Right kidney (tissue), 1 donor: ENCODE measurements around the gene LRP10.

ENCODE experiments used
- DNase-seq: peaks from one replicate; pipeline ENCODE4 v3.0.0-alpha.2; 2016

Gene LRP10

DNA sequence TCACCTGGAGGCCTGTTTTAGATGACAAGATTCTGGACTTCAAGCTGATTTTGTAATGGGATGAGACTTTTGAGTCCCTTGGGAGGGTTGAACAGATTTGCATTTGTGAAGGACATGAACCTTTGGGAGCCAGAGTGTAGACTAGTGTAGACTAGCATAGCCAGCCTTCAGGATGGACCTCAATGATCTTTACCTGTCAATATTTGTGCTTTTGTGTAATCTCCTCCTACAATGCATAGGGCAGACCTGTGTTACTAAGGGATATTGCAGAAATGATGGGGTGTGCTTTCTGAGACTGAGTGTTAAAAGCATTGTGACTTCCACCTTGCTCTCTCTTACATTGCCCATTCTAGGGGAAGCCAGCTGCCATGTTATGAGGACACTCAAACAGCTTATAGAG lies 9.9 kb upstream of the LRP10 start:
- DNase-seq: no peak

DNA sequence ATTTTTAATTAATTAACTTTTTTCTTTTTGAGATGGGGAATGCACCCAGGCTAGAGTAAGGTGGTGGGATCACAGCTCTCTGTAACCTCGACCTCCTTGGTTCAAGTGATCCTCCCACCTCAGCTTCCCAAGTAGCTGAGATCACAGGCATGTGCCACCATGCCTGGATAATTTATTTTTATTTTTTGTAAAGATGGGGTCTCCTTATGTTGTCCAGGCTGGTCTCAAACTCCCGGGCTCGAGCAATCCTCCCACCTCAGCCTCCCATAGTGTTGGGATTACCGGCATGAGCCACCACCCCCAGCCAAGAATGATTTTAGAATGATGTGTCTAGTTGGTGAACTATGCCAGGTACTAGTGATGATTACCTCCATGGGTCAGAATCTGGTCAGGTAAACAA lies 6.6 kb upstream of the LRP10 start:
- DNase-seq: no peak

DNA sequence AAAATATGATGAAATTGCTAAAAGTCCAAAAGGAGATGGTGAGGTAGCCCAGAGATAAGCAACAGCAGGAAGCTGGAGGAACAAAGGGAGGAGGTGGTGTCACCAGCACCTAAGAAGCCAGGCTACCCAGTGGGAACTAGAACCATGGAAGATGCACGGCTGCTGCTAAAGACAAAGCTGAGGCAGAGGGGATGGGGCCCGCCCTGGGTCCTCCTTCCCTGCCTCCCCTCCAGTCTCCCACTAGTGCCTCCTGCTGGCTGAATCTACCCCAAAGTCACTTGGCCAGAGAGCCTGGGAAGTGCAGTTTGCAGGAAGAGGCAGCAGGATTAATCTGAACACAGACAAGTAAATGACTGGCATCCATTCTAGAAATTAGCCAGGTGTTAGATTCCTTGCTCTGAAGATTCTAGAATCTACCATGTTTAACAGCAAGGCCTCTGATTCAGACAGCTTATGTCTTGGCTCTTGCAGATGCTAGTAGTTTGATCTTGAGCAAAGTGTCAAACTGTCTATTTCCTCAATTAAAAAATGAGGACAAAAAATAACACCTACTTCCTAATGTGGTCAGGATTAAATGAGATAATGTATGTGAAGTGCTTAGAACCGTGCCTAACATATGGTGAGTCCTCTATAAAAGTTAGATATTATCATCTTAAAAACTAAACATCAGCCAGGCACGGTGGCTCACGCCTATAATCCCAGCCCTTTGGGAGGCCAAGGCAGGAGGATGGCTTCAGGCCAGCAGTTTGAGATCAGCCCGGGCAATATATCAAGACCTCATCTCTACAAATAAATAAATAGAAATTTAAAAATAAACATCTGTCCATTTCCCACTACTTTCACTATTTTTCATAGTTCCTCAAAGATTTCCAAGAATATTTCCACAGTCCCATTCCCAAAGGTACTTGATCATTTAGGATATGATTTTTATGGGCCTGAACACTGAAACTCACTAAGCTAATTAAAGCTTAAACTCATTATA lies 5.8 kb upstream of the LRP10 start:
- no peak for DNase-seq

DNA sequence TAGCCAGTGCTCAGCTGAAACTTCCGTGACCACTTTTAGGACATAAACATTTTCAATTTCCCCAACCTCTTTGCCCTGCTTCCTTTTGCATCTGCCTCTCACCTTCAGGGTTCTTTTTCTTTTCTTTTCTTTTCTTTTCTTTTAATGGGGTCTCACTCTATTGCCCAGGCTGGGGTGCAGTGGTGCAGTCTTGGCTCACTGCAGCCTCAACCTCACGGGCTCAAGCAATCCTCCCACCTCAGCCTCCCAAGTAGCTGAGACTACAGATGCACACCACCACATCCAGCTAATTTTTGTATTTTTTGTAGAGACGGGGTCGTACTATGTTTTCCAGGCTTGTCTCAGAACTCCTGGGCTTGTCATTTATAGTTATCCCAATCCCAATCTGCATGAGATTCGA lies 4.7 kb upstream of the LRP10 start:
- DNase-seq: no peak

DNA sequence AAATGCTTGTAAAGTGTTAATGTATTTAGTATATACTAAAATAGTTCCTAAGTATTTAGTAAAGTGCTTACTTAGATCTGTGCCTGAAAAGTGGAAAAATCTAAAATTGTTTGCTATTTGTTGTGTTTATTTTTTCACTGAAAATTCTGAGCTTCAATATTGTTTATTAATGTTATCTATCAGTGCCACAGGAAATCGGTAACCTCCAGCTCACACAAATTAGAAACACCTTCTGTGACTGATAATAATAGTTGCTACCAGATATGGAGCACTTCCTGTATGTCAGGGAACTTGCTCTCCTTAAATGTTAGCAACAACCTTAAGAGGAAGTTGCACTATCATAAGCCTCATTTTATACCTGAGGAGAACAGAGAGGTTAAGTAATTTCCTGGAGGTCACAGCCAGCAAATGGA lies 723 bp upstream of the LRP10 start:
- no peak for DNase-seq

DNA sequence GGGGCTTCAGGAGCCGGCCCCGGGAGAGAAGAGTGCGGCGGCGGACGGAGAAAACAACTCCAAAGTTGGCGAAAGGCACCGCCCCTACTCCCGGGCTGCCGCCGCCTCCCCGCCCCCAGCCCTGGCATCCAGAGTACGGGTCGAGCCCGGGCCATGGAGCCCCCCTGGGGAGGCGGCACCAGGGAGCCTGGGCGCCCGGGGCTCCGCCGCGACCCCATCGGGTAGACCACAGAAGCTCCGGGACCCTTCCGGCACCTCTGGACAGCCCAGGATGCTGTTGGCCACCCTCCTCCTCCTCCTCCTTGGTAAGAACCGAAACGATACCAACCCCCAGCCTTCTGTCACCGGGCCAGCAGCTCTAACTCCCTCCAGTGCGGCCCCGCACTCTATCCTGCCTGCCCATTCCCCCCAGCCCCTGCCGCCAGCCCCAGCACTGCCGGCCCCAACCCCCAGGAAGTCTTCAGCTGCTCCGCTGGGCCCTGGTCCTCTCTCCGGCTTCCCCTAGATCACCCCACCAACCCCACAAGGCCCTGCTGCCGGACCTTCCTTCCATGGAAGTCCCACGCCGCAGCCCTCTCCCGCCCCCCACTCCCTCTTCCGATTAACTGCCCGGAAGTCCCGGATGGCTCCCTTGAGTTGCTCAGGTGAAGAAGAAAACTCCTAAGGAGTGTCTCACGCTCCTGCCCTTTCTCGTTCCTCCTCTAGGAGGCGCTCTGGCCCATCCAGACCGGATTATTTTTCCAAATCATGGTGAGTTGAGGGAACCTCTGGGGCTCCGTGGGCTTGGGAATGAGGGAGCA lies 693 bp downstream of the LRP10 start:
- DNase-seq: peak; percentile 74

DNA sequence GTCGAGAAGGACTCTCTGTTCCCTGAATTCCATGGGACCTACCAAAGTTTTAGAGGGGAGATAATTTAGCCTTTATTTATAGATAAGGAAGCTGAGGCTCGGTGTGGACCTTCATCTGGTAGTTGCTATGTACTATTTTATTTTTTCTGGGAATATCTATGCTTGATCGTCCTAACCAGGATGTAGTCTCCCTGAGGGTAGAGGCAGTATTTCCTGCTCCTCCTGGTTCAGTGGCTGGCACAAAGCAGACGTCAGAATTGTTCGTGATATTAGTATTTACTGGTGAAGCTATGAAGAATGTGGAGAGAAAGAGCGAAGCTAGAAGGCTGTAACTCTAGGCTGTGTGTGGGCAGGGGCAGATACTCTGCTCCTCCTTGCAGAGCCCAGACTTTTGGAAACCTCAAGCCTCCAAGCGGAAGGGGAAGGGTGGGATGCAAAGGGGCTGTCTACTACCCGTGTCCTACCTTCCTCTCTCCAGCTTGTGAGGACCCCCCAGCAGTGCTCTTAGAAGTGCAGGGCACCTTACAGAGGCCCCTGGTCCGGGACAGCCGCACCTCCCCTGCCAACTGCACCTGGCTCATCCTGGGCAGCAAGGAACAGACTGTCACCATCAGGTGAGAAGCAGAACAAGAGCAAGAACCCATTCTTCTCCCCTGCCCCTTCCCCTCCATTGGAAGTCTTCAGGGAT lies 1.4 kb downstream of the LRP10 start:
- DNase-seq: peak; percentile 23

DNA sequence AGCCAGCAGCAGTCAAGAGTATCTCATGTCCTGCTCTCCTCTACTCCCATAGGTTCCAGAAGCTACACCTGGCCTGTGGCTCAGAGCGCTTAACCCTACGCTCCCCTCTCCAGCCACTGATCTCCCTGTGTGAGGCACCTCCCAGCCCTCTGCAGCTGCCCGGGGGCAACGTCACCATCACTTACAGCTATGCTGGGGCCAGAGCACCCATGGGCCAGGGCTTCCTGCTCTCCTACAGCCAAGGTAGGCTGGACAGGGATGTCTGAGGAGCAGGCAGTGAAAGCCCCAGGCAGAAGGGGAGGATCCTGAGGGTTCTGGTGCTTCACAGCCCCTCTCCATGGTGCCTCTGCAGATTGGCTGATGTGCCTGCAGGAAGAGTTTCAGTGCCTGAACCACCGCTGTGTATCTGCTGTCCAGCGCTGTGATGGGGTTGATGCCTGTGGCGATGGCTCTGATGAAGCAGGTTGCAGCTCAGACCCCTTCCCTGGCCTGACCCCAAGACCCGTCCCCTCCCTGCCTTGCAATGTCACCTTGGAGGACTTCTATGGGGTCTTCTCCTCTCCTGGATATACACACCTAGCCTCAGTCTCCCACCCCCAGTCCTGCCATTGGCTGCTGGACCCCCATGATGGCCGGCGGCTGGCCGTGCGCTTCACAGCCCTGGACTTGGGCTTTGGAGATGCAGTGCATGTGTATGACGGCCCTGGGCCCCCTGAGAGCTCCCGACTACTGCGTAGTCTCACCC lies 3.6 kb downstream of the LRP10 start:
- DNase-seq: no peak

DNA sequence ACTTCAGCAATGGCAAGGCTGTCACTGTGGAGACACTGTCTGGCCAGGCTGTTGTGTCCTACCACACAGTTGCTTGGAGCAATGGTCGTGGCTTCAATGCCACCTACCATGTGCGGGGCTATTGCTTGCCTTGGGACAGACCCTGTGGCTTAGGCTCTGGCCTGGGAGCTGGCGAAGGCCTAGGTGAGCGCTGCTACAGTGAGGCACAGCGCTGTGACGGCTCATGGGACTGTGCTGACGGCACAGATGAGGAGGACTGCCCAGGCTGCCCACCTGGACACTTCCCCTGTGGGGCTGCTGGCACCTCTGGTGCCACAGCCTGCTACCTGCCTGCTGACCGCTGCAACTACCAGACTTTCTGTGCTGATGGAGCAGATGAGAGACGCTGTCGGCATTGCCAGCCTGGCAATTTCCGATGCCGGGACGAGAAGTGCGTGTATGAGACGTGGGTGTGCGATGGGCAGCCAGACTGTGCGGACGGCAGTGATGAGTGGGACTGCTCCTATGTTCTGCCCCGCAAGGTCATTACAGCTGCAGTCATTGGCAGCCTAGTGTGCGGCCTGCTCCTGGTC lies 4.3 kb downstream of the LRP10 start:
- no peak for DNase-seq

DNA sequence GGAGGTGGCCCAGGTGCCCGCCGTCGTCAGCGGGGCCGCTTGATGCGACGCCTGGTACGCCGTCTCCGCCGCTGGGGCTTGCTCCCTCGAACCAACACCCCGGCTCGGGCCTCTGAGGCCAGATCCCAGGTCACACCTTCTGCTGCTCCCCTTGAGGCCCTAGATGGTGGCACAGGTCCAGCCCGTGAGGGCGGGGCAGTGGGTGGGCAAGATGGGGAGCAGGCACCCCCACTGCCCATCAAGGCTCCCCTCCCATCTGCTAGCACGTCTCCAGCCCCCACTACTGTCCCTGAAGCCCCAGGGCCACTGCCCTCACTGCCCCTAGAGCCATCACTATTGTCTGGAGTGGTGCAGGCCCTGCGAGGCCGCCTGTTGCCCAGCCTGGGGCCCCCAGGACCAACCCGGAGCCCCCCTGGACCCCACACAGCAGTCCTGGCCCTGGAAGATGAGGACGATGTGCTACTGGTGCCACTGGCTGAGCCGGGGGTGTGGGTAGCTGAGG lies 5.5 kb downstream of the LRP10 start:
- DNase-seq: no peak

DNA sequence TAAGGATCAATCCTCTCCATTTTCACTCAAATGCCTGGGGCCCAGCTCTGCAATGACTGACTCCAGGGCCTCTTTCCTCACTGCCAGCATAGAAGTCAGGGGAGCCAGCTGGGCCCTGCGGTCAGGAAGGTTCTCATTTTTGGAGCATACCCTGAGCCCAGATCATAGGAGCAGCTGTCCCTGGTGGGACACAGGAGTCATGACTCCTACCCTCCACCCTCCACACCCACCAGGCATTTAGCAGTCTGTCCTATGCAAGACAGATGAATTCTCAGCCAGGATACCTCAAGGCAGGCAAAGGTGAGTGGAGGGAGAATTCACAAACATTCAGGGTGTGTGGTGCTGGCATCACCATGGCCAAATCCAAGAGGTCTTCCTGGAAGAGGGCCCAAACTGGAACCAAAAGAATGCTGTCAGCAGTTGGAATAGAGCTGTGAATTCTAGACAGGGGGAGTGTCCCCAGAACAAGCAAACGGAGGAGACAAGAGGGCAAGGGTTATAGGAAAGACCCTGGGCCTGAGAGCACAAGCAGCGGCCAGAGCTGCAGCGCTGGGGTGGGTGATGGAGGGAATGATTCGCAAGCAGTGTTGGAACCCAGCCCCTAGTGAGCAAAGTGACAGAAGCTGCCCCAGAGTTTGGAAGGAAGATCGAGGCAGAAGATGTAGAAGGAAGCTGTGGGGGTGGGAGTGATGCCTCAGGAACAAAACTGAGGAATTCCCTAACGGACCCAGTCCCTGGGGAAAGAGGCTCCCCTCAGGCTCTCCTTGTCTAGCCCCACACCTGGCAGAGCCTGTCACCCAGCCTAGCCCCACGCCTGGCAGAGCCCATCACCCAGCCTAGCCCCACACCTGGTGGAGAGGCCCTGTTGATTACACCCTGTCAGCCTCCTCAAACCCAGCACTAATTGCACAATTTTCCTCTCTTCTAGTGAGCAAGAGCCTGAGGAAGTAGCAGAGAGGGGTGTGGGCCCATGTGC lies 7.0 kb downstream of the LRP10 start:
- DNase-seq: no peak

DNA sequence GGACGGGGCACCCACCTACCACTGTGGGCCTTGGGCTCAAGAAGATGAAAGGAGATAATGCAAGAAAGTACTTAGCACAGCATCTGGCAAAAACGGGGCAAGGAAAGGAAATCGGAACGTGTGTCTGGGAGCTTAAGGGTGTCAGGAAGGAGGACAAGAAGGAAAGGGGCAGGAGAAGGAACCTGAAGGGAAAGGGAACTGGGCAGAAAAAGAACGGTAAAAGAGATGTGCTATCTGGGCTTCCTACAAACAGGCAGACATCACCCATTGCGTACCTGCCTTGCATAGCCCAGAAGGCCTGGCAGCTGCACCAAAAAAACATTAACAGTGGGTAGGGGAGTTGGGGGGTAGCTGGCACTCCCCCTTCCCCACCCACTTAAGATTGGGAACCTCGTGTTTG lies 10.5 kb downstream of the LRP10 start:
- DNase-seq: no peak

DNA sequence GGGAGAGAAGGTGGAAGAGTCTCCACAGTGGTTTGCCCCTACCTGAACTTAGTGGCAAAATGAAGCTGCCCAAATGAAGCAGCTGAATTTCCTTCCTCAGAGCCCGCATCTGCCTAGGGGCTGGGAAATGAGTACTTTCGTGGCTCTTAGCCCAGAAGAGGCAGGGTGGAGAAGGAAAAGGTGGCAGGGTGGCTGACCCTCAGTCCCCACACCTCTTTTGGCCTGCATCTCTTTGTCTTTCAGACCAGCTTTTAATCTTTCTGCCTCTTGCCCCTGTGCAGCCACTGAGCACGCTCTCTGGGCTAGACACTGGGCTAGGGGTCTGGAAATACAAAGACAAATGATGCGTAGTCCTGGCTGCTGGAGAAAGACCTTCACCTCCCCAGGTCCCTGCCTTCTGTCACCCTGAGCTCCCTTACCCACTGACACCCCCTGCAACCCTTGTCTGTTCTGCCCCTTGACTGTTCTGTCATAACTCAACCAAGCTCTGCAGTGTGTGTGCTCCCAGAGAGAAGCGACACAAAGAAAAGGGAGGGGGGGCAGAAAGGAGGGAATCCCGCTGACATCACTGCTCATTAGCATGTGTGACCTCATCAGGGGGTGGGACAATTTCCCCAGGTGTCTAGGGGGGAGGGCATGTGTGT lies 11.1 kb downstream of the LRP10 start:
- peak; percentile 74 for DNase-seq

DNA sequence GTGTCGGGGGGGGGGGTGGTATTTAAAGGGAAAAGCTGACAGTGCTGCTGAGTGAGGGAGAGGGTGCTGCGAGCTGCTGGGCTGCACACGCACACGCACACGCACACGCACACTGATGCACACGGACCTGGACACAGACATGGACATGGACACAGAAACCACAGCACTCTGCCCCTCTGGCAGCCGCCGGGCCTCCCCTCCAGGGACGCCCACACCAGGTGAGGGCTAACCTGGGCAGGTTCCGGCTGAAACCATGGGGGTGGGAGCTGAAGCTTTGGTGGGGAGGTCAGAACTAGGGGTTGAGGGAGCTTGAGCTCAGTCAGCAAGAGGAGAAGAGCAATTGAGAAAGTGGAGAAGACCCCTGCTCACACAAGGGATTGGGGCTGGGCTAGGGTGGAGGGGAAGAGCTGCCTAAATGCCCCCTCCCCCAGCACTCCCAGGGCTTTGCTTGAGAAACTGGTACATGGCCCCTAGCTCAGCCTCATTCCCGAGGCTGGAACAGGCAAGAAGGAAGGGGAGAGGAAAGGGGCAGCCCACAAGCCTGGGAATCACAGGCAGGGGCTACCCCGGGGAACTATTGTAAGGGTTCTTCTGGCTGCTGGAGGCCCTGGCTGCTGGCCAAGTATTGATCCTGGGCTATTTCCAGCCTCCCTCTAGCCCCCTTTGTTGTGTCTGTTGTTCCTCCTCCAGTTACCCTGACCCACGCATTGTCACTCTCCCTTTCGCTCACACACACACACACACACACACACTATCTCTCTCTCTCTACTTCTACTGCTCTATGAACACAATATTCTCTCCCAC lies 11.8 kb downstream of the LRP10 start, which contains the start of gene REM2:
Gene REM2 (plus strand): TSS at position 50 of the 804 bp plus-strand sequence. CDS start 66 bp downstream, at position 116.
- peak; percentile 63 for DNase-seq

DNA sequence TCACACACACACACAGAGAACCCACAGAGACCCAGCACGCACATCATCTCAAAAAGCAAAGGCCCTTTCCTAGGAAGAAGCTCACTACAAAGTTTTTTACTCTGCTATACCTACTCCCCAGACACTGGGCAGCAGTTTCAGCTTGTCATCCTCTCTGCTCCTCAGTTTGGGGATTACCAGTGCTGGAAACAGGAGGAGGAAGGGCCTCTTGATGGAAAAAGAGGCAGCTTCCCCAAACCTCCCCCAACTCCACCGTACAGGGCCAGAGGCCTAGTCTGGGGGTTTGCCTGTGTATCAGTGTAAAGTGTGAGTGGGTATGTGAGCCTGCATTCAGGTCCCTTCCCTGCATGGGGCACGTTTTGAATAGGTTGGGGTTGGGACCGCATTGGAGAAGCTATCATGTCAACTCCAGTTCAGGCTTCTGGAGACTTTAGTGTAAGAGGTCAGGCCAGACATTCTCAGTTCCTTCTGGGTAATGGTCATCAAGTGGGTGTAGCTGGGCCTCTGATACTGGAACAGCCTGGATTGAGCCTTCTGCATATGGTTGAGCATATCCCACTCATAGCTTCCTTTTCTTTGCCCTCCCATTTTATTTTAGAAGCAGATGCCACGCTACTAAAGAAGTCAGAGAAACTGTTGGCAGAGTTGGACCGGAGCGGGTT lies 12.7 kb downstream of the LRP10 start:
- DNase-seq: no peak

DNA sequence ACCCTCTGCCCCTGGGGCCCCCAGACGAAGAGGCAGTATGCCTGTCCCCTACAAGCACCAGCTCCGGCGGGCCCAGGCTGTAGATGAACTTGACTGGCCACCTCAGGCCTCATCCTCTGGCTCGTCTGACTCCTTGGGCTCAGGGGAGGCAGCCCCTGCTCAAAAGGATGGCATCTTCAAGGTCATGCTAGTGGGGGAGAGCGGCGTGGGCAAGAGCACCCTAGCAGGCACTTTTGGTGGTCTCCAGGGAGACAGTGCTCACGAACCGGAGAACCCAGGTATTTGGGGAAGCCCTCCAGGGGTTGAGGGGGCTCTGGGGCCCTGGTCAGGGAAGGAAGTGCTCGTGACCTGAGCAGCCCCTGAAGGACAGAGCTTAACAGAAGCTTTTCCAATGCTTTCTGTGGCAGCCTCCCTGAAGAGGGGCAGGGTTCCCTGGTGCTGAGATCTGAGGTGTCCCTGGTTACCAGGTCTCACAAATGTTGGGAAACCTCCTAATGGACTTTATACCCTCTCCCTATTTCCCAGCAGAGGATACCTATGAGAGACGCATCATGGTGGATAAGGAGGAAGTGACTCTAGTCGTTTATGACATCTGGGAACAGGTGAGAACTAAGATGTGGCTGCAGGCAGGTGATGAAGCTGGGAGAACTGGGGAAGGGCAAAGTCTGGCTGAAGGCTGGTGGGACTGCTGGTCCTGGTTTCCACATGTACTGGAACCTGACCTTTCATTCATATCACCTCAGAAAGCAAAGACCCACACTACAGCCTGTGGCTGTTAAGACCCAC lies 13.4 kb downstream of the LRP10 start:
- no peak for DNase-seq

DNA sequence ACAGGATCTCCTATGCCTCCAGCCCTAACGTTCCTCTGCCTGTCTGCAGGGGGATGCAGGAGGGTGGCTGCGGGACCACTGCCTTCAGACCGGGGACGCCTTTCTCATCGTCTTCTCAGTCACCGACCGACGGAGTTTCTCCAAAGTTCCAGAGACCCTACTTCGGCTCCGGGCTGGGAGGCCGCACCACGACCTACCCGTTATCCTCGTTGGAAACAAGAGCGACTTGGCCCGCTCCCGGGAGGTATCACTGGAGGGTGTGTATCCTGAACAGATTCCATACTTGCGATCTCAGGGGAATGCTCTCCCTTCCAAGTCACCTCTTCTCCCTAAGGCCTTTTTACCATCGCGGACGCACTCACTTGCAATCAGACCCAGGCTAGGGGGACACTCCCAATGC lies 14.4 kb downstream of the LRP10 start:
- peak; percentile 17 for DNase-seq
